Mesendoderm (in vitro differentiated cells): ENCODE results near the gene FAM171A1.

ENCODE experiments used
- DNase-seq: peaks from one replicate; pipeline ENCODE4 v3.0.0; 2013
- H2AK5ac ChIP-seq: 2 replicates; pipeline ENCODE4 v1.6.1; 2013; ENCODE audit warnings: low read length, inconsistent platforms
- H2BK120ac ChIP-seq: 2 replicates; pipeline ENCODE4 v1.6.1; 2013; ENCODE audit warnings: low read depth, mild to moderate bottlenecking, low read length, moderate library complexity, mixed read lengths
- H2BK15ac ChIP-seq: replicated peaks from 2 replicates; pipeline ENCODE4 v1.6.1; 2013; ENCODE audit warnings: low read depth, mild to moderate bottlenecking, moderate library complexity
- H2BK5ac ChIP-seq: 2 replicates; pipeline ENCODE4 v1.6.1; 2013; ENCODE audit warnings: low read length, inconsistent platforms
- H3K18ac ChIP-seq: 2 replicates; pipeline ENCODE4 v1.6.1; 2013; ENCODE audit warnings: mild to moderate bottlenecking, low read length, mixed read lengths
- H3K23ac ChIP-seq: one replicate; pipeline ENCODE4 v1.6.1; 2013; ENCODE audit warnings: low read length
- H3K27ac ChIP-seq: 2 replicates; pipeline ENCODE4 v1.5.1; 2013; ENCODE audit warnings: low read depth, mild to moderate bottlenecking, inconsistent platforms, low read length, moderate library complexity
- H3K27me3 ChIP-seq: 2 replicates; pipeline ENCODE4 v1.6.1; 2013; ENCODE audit warnings: low read length, control low read depth, mild to moderate bottlenecking, inconsistent platforms; ENCODE audit not compliant: insufficient read depth, poor library complexity
- H3K36me3 ChIP-seq: 2 replicates; pipeline ENCODE4 v1.6.1; 2013; ENCODE audit warnings: low read length, inconsistent platforms; ENCODE audit not compliant: control insufficient read depth, insufficient read depth
- H3K4ac ChIP-seq: one replicate; pipeline ENCODE4 v1.6.1; 2013; ENCODE audit warnings: low read depth, mild to moderate bottlenecking, low read length, moderate library complexity
- H3K4me1 ChIP-seq: 2 replicates; pipeline ENCODE4 v1.6.1; 2013; ENCODE audit warnings: low read depth, low read length, inconsistent platforms; ENCODE audit not compliant: control insufficient read depth
- H3K4me2 ChIP-seq: 2 replicates; pipeline ENCODE4 v1.6.1; 2013; ENCODE audit warnings: low read length
- H3K4me3 ChIP-seq: 2 replicates; pipeline ENCODE4 v1.5.1; 2013; ENCODE audit warnings: mild to moderate bottlenecking, low read length
- H3K56ac ChIP-seq: one replicate; pipeline ENCODE4 v1.6.1; 2013; ENCODE audit warnings: low read length
- H3K79me1 ChIP-seq: 2 replicates; pipeline ENCODE4 v1.6.1; 2013; ENCODE audit warnings: low read length, inconsistent platforms
- H3K79me2 ChIP-seq: 2 replicates; pipeline ENCODE4 v1.6.1; 2013; ENCODE audit warnings: mild to moderate bottlenecking, low read length; ENCODE audit not compliant: control insufficient read depth, insufficient read depth
- H3K9ac ChIP-seq: 2 replicates; pipeline ENCODE4 v1.6.1; 2013; ENCODE audit warnings: low read length, inconsistent platforms
- H4K5ac ChIP-seq: one replicate; pipeline ENCODE4 v1.6.1; 2013; ENCODE audit warnings: low read length
- H4K8ac ChIP-seq: one replicate; pipeline ENCODE4 v1.6.1; 2013; ENCODE audit warnings: low read depth, mild to moderate bottlenecking, control low read depth, low read length, moderate library complexity
- WGBS: extraction: QIAGEN DNeasy Blood & Tissue Kit; methylation state at CpG from one replicate; pipeline ENCODE4 v1.1.7; 2013; ENCODE audit warnings: low lambda C conversion rate, missing lambda C conversion rate; ENCODE audit not compliant: insufficient coverage; ENCODE audit errors: extremely low coverage; 5-methylcytosine and 5-hydroxymethylcytosine counted together

Gene FAM171A1

DNA sequence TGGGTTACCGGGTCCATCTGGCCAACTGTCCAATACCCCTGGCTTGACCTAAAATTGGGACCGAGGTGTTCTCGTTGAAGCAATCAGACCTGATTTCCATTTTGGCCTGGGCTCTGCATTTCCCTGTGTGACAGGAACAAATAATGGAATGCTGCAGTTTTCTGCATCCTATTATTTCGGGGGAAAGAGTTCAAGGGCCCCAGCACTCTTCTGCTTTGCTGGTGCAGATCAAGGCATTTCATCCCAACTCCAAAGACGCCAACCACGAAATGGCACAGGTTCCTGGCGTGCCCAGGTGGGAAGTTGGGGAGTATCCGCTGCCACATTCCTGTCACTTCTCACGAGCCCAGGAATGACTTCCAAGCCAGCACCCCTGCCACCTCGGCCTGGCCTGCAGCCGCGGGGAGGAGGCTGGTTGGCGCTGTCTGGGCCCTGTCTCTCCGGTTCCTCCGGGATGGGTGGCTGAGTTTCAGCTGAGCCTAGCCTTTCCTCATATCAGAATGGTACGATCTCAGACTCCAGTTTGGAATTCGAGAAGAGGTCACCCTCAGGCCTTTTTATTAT lies 56.5 kb downstream of the FAM171A1 start:
- H3K18ac ChIP-seq, result no peak overlapping the region
- H4K8ac ChIP-seq, result no peak overlapping the region
- H3K4ac ChIP-seq, result no peak overlapping the region
- H2BK5ac ChIP-seq, result no peak overlapping the region
- H3K56ac ChIP-seq, result no peak overlapping the region
- DNase-seq, result no peak
- no peak overlapping the region for H3K4me2 ChIP-seq
- H2BK15ac ChIP-seq, result no peak overlapping the region
- H3K4me3 ChIP-seq, result no peak overlapping the region
- no peak overlapping the region for H2BK120ac ChIP-seq
- no peak overlapping the region for H4K5ac ChIP-seq
- H3K27me3 ChIP-seq, result no peaks in the 10 kb centered on the region
- H3K9ac ChIP-seq, result no peak overlapping the region
- no peak overlapping the region for H3K27ac ChIP-seq
- no CpG with 5 or more reads among the region's 17 CpGs for WGBS
- H3K36me3 ChIP-seq, result no peaks in the 10 kb centered on the region
- peaks cover 7% of the 10 kb centered on the region for H3K4me1 ChIP-seq
- no peak overlapping the region for H3K23ac ChIP-seq
- H3K79me1 ChIP-seq, result peaks cover 17% of the 10 kb centered on the region
- H2AK5ac ChIP-seq, result no peak overlapping the region
- H3K79me2 ChIP-seq, result peaks cover 5% of the 10 kb centered on the region

DNA sequence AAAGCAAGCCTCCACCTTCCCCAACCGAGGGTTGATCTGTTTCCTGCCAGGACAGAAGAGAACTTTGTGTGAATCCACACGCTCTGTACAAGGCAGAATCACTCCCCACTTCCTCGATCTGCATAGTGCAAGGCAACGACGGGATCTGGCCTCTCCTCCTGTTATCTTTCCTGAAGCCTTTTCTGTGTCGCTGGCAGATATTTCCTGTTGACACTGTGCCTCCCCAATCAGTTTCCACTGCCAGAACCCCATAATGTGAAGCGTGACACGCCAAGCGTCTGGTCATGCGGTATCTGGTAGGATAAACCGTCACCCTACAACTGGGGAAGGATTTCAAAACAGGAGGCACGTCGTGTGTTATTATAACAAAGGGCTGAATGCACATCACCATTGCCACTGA lies 57.2 kb downstream of the FAM171A1 start:
- no peak overlapping the region for H3K4me2 ChIP-seq
- no peak overlapping the region for H2BK120ac ChIP-seq
- no peak overlapping the region for H2AK5ac ChIP-seq
- H3K27ac ChIP-seq, result no peak overlapping the region
- H4K5ac ChIP-seq, result no peak overlapping the region
- no peak overlapping the region for H4K8ac ChIP-seq
- H3K18ac ChIP-seq, result no peak overlapping the region
- no peak overlapping the region for H3K4ac ChIP-seq
- no peak overlapping the region for H3K56ac ChIP-seq
- DNase-seq, result peak; percentile 67
- no peak overlapping the region for H2BK5ac ChIP-seq
- H3K79me1 ChIP-seq, result peaks cover 16% of the 10 kb centered on the region
- H2BK15ac ChIP-seq, result no peak overlapping the region
- WGBS, result no CpG with 5 or more reads among the region's 13 CpGs
- H3K79me2 ChIP-seq, result peaks cover 4% of the 10 kb centered on the region
- no peak overlapping the region for H3K23ac ChIP-seq
- no peaks in the 10 kb centered on the region for H3K36me3 ChIP-seq
- H3K4me3 ChIP-seq, result no peak overlapping the region
- no peak overlapping the region for H3K9ac ChIP-seq
- peaks cover 7% of the 10 kb centered on the region for H3K4me1 ChIP-seq
- H3K27me3 ChIP-seq, result no peaks in the 10 kb centered on the region

DNA sequence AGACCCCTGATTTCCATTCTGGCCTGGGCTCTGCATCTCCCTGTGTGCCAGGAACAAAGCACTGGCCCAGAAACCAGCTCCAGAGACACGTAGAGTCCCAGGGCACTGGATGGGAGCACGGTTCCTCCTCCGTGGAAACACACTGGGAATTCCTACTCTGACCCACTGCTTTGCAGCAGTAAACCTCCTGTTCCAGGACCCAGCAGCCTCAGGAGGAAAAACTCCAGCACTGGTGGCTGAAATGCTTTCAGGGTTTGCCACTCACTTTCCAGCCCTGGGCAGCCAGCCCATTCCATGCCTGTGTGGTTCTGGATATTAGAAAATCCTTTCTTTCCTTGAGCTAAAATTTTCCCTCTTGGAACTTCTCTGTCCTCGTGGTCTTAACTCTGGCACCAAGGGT lies 58.0 kb downstream of the FAM171A1 start:
- Histone ChIP-seq H3K9ac (no peak overlapping the region), H3K23ac (no peak overlapping the region), H4K5ac (no peak overlapping the region), H3K18ac (no peak overlapping the region), H3K4me2 (no peak overlapping the region), H3K27ac (no peak overlapping the region), H3K36me3 (no peaks in the 10 kb centered on the region), H2BK15ac (no peak overlapping the region), H3K4me1 (peaks cover 7% of the 10 kb centered on the region), H3K79me2 (peaks cover 3% of the 10 kb centered on the region), H3K79me1 (peaks cover 13% of the 10 kb centered on the region), H2BK5ac (no peak overlapping the region), H2AK5ac (no peak overlapping the region), H3K4me3 (no peak overlapping the region), H2BK120ac (no peak overlapping the region), H4K8ac (no peak overlapping the region), H3K27me3 (no peaks in the 10 kb centered on the region), H3K56ac (peak overlapping the region; percentile 40), H3K4ac (no peak overlapping the region)
- WGBS, result no CpG with 5 or more reads among the region's 4 CpGs
- DNase-seq, result no peak

DNA sequence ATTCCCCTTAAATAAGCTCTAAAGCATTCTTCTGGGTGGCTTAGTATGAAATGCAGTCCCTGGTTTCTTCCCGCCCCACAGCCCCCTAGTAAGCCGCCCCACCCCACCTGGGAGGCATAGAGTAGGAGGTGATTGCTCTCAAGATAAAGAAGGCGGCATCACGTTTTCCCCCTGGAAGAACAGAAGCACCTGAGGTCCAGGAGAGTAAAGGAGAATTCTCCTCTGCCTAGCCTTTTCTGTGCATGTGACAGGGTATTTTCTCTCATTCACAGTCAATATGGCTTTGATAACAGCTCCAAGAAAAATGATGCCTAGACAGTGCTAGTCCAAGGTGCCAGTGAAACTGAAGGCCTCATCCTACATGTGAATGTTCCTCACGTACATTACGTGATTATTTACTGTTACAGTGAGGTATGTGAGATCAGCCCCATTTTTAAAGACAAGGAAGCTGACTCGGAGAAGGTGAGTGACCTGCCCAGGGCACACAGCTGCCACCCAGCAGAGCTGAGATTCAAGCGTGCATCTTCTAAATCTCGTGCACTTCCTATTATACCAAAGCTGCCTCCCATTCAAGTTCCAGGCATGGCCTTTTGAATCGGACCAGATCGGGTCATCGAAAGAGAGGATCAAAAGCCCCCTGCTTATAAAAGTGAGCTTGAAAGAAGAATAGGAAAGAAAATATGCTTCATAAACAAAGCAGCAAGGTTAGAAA lies 59.4 kb downstream of the FAM171A1 start:
- no peak for DNase-seq
- no peak overlapping the region for H3K4me2 ChIP-seq
- no peak overlapping the region for H2BK5ac ChIP-seq
- no peak overlapping the region for H3K23ac ChIP-seq
- H3K27ac ChIP-seq, result no peak overlapping the region
- no CpG with 5 or more reads among the region's 12 CpGs for WGBS
- H2AK5ac ChIP-seq, result no peak overlapping the region
- H3K18ac ChIP-seq, result no peak overlapping the region
- no peak overlapping the region for H2BK120ac ChIP-seq
- no peaks in the 10 kb centered on the region for H3K27me3 ChIP-seq
- no peak overlapping the region for H3K9ac ChIP-seq
- peaks cover 5% of the 10 kb centered on the region for H3K79me2 ChIP-seq
- H4K5ac ChIP-seq, result no peak overlapping the region
- peaks cover 14% of the 10 kb centered on the region for H3K79me1 ChIP-seq
- no peak overlapping the region for H2BK15ac ChIP-seq
- H4K8ac ChIP-seq, result no peak overlapping the region
- peaks cover 7% of the 10 kb centered on the region for H3K4me1 ChIP-seq
- H3K56ac ChIP-seq, result no peak overlapping the region
- H3K4ac ChIP-seq, result no peak overlapping the region
- H3K4me3 ChIP-seq, result no peak overlapping the region
- H3K36me3 ChIP-seq, result no peaks in the 10 kb centered on the region

DNA sequence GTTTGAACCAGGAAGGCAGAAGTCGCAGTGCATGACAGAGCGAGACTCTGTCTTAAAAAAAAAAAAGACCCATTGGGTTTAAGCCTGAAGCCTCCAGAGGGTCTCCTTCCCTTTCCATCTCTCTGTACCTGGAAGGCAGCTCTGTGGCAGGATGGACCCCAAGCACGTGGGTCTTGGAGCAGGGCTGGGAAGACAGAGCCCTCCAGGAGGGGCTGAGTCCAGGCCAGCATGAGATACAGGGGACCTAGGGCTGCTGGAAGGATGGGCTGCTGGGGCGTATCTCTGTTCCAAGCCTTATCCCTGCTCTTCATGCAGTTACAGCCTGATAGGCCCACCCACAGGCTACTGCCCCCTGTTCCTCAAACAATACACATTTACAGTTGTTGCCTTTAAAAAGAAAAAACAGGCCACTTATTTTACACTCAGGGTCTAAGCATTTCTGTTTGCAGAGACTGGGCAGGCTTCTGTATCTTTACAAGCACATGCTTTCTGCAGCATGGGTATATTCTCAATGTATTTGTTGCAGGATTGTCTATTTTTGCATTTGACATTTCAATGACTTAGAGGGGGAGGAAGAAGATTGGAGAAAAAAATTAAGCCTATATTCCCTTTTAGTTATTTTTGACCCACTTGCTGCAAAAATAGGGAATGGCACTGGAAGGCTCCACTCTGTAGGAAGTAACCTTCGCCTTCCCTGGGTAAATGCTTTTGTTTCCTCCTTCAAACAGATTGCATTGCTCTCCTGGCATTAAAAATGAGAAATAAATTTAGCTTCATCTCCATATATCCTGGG lies 60.1 kb downstream of the FAM171A1 start:
- H4K5ac ChIP-seq, result no peak overlapping the region
- H2BK120ac ChIP-seq, result no peak overlapping the region
- H3K79me1 ChIP-seq, result peaks cover 10% of the 10 kb centered on the region
- H2AK5ac ChIP-seq, result no peak overlapping the region
- no peak overlapping the region for H4K8ac ChIP-seq
- H3K56ac ChIP-seq, result no peak overlapping the region
- H2BK5ac ChIP-seq, result no peak overlapping the region
- peaks cover 2% of the 10 kb centered on the region for H3K4me1 ChIP-seq
- H3K36me3 ChIP-seq, result no peaks in the 10 kb centered on the region
- H3K27me3 ChIP-seq, result no peaks in the 10 kb centered on the region
- H3K18ac ChIP-seq, result no peak overlapping the region
- no peak overlapping the region for H3K4me3 ChIP-seq
- H3K9ac ChIP-seq, result no peak overlapping the region
- no peak overlapping the region for H3K4ac ChIP-seq
- no peak for DNase-seq
- no peak overlapping the region for H3K23ac ChIP-seq
- WGBS, result no CpG with 5 or more reads among the region's 5 CpGs
- H2BK15ac ChIP-seq, result no peak overlapping the region
- no peak overlapping the region for H3K4me2 ChIP-seq
- H3K79me2 ChIP-seq, result peaks cover 7% of the 10 kb centered on the region
- no peak overlapping the region for H3K27ac ChIP-seq
